HEK293 (cell line): Measurements from ENCODE around the gene FAN1.

Experiments
- CTCF ChIP-seq: fragments of 450-650 bp; formaldehyde crosslinking; IDR thresholded peaks from 2 replicates; pipeline ENCODE4 v1.5.1; 2016; ENCODE audit warnings: missing biosample characterization, missing genetic modification characterization
- KLF9 ChIP-seq: fragments of 450-650 bp; formaldehyde crosslinking; IDR thresholded peaks from 2 replicates; pipeline ENCODE4 v1.5.1; 2016; ENCODE audit warnings: missing biosample characterization, missing genetic modification characterization, low read depth

- TF ChIP-seq KLF9 (tag by site-specific recombination) = no peak
- no peak for TF ChIP-seq CTCF (tag by site-specific recombination)
Observed at GRCh38 chr15:30913761-30914160, 10.0 kb downstream of the FAN1 start.
